DOHH2 (cell line): ENCODE measurements around the gene MTMR10.

ENCODE experiments used
- CTCF ChIP-seq: fragments of 200-600 bp; sonication (generic); IDR thresholded peaks from one replicate; pipeline ENCODE4 v1.5.1; 2014; ENCODE audit warnings: antibody characterized with exemption, mild to moderate bottlenecking, low read depth, low read length; ENCODE audit not compliant: poor library complexity, severe bottlenecking
- EZH2phosphoT487 ChIP-seq: fragments of 200-600 bp; sonication (generic); IDR thresholded peaks from 2 replicates; pipeline ENCODE4 v1.6.1; 2017; ENCODE audit warnings: borderline replicate concordance, mild to moderate bottlenecking, antibody characterized with exemption, low read length, moderate library complexity, mixed read lengths

- TF ChIP-seq CTCF (no peak), EZH2phosphoT487 (no peak)
Measured at GRCh38 chr15:30906366-30906765, 85.1 kb downstream of the MTMR10 start.
